NCI-H1417 treated with DMSO at 0.1 percent for 48 hours (cell line): ENCODE measurements around the gene HMMR.

Experiments used
- DNase-seq: peaks from one replicate; lab custom pipeline; 2025; lab: John Stamatoyannopoulos, UW

HMMR gene

DNA sequence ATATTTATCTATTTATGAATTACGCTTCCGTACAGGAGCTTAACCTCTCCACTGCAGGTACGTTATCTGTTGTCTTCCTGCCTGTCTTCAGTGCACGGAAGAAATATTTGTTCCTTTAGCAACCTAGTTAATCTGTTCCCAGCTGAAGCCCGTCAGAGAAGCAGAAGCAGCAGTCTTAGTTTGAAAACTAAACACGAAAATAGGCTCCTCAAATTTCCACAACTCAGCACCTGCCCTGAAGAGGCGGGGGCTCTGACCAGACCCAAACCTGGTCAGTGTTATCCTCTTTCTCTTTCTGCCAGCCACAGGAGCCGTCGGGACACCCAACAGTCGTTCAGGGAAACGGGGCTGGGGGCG lies 992 bp upstream of the HMMR start:
- no peak for DNase-seq

- DNase-seq, result peak; percentile 70
These were observed 442 bp upstream of the HMMR start, which contains the start of gene NUDCD2 for GRCh38 chr5:163459819-163460561. Gene NUDCD2 (minus strand): TSS chr5:163460102. CDS start chr5:163460050, 52 bp downstream.

DNA sequence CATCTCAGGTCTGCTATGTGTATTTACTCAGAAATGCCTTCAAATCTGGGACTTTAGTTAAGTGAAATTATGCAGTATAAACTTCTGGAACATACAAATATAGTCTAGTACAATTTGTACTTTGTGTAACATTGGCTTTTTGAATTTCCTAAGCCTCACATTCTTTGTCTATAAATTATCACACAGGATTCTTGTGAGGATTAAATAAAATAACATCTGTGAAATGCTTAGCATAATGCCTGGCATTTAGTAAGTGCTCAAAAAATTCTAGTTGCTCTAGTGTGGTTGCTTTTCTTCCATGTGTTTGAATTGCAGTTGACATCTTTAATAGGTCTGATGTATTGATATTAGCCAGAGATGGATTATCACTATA lies 2.6 kb downstream of the HMMR start:
- DNase-seq, result no peak

DNA sequence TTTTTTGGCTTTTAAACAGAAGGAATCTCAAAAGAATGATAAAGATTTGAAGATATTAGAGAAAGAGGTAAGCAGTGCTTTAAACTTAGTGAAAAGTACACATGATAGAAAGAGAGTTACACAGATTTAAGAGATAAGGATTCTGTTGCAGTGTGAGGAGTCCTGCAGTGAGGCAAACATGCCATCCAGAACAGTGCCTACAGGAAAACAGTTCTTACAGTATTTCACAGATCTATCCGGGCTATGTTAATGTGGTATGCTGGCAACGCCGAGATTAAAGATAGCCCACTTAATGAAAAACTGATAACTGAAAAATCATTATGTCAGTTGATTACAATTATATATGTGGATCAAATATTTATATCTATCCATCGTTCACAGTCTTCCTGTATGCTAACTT lies 7.2 kb downstream of the HMMR start:
- no peak for DNase-seq

DNA sequence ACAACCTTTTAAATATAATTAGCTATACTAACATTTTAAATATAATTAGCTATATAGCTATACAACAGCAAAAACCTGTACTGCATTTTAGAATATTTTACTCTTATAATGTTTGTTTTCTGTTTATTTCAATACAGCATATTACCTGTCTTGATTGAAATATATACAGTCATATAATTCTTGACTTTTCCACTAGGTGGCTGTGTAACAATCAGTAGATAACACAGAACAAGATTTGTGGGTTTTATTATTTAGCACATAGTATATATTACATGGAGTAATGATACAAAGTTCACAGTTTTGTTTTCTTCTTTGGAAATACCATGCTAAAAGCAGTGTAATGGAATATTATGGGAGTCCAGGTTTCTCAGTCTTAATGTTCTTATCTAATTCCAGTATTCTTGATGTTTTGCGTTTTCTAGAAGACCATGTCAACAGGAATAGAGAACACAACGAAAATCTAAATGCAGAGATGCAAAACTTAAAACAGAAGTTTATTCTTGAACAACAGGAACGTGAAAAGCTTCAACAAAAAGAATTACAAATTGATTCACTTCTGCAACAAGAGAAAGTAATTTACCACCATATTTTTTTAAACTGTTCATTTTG lies 13.3 kb downstream of the HMMR start:
- no peak for DNase-seq

DNA sequence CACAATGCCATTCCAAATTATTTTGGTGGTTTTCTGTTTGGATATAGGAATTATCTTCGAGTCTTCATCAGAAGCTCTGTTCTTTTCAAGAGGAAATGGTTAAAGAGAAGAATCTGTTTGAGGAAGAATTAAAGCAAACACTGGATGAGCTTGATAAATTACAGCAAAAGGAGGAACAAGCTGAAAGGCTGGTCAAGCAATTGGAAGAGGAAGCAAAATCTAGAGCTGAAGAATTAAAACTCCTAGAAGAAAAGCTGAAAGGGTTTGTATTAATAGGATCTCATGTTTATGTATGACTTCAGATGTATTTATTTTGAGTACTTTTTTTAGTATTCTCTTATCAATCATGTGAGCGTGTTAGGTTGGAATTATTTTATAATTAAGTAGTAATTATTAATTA lies 15.0 kb downstream of the HMMR start:
- DNase-seq, result no peak

DNA sequence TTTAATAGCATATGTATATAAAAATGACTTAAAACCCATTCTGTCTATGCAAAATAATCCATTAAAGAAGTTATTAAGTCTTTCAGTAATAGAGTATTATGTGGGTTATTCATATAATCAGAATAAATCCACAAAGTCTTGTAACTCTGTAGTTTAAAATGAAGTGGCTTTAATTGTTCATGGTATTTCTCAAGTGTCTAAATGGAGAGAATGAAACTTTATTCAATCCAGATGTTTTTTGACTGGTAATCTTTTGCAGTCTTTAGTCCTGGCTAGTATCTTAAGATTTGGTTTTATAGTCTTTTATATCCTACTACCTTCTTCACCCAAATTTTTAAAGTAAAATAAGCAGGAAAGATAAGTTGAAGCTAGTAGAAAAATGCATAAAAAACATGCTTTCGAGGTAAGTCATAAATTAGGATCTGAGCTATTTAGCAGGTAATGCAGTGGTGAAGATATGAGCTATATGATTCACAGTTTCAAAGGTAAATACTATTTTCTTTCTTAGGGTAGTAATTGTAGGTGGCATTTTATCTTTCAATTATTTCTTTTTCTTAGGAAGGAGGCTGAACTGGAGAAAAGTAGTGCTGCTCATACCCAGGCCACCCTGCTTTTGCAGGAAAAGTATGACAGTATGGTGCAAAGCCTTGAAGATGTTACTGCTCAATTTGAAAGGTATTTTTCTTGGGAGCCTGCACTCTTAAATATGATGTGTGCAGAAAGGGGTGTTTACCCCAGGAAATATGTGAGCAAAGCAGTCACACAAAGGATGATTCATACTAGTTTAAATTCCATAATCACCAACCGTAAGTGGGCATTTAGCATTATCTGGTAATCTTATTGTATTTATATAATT lies 17.9 kb downstream of the HMMR start:
- no peak for DNase-seq

GRCh38 chr5:163478982-163479271 lies 18.5 kb downstream of the HMMR start:
- DNase-seq, result no peak

DNA sequence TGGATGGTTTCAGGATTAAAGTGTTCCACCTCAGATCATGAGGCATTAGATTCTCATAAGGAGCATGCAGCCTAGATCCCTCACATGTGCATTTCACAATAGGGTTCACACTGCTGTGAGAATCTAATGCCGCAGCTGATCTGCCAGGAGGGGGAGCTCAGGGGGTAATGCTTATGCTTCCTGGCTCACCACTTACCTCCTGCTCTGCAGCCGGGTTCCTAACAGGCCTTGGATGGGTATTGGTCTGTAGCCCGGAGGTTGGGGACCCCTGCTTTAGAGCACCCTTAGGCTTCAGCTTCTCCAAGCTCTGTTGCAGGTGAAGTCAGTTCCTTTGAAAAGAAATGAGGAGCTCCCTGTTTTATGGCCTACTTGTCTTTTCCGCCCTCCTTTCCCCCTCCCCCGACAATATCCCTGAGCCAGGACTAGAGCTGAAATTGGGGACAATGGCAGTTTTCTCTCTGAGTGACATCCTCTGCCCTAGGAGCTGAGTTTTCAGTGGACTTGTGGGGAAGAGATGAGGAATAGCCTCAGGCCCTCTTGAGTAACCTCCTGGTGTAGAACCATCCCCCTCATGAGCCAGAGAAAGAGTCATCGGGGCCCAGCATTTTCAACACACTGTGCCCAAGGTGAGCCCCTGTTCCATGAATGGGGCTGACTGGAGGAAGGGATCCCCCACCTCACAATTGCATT lies 28.8 kb downstream of the HMMR start:
- no peak for DNase-seq

GRCh38 chr5:163489745-163490075 lies 29.3 kb downstream of the HMMR start:
- no peak for DNase-seq

- no peak for DNase-seq
These were observed 35.9 kb downstream of the HMMR start for GRCh38 chr5:163496286-163496685.

- no peak for DNase-seq
These were observed 36.9 kb downstream of the HMMR start for GRCh38 chr5:163497315-163497714.

- no peak for DNase-seq
These were observed 38.5 kb downstream of the HMMR start for GRCh38 chr5:163498886-163499285.

GRCh38 chr5:163502521-163502920 lies 42.1 kb downstream of the HMMR start:
- DNase-seq, result no peak

DNA sequence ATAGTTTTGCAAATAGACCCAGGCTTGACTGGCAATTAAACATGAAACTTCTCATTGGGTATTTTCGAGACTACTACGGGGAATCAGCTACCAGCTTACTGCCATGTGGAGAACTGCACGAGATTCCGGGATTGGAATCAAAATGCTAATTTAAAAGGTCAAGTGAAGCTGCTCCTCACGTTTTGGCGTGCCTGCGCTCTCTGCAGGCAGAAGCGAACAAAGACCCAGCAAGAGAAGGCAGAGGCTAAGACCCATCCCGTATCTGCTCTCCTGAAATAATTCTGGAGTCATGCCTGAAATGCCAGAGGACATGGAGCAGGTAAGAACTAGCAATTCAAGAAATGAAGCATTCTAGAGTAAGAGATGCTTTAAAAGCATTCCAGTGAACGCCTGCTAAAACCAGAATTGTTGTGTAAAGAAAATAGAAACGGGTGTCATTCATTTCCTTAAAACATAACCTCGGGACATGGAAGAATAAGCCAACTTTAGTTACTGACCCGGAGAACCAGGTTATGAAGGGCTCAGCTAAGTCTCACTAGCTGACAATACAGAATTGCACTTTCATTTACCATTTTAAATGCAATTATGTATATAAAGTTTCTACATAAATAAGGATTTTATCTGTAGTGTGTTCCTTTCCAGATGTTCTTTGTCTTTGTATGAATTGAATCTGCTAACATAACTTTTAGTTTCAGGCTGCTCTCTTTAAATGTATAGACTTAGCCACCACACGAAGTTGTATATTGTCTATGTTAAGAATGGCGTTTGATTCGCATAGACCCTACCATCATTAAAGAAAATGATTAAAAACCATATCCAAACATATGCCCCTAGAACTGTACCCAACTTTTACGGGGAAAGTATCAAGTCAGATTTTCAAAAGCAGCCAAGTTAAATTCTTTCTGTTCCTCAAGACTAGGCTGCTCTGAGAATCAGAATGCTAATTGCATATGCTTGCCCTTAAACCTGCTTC lies 43.0 kb downstream of the HMMR start:
- no peak for DNase-seq

GRCh38 chr5:163504079-163504931 lies 43.9 kb downstream of the HMMR start:
- DNase-seq, result no peak

DNA sequence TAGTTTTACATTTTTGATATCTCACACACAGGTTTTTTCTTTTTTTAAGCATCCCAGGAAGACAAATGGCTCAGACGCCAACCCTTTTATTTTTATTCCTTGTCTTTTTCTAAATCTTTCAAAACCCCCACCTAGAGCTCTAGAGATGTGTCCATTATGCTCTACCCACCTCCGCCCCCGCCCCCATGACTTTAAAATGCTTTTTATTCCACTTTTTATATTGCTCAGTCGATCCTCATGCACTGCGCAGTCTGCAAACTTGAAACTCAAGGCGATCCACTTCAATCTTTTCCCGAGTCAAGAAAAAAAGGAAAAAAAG lies 44.6 kb downstream of the HMMR start:
- DNase-seq, result no peak

- peak; percentile 60 for DNase-seq
These were observed 45.1 kb downstream of the HMMR start, which contains the start of gene MAT2B for GRCh38 chr5:163505368-163506094. Gene MAT2B (plus strand): TSS chr5:163505619. CDS start chr5:163505687, 68 bp downstream.

DNA sequence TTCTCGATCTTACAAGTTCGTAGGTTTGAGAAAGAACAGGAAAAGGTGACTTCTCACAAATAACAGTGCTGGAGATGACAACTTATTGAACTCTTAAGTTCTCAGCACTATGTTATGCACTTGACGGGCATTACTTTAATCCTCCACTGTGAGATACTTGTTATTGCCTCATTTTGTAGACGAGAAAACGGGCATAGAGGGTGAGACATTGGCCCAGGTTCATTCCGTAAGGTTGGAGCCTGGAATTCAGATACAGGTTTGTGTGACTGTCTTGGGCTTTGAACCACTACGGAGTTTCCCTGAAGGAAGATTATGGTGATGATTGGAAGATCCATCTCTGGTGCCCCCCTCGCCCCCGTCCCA lies 45.6 kb downstream of the HMMR start:
- DNase-seq, result no peak

DNA sequence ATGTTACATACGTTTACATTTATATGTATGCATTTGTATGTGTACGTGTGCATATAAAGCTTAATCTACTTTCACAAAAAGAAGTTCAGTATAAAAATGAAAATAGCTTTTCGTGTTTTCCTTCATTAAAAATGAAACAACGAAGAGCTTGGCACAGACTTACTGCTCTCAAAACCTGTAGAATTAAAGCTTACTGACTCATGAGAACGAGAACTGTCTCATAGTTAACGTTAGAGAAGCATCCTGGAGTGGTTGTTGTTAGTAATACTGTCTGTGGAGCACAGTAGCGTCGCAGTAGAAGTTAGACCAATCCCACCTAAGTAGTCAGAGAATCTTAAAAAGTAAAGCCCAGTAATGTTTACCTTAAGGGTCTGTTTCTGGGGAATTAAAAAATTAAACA lies 46.3 kb downstream of the HMMR start:
- no peak for DNase-seq
